Fibroblast of the aortic adventitia (primary cell): ENCODE measurements around the gene ACKR3. TPM values are rescaled to one million over a fixed set of nuclear protein-coding genes. Genes with fewer than 3 reads are reported as not detected.

Experiments
- DNase-seq: peaks from one replicate; pipeline ENCODE4 v3.0.0-alpha.2; 2010; ENCODE audit warnings: low read depth
- H3K4me3 ChIP-seq: 2 replicates; pipeline ENCODE4 v1.5.1; 2011; ENCODE audit warnings: low read depth, mild to moderate bottlenecking, control low read depth, low read length, moderate library complexity
- total RNA-seq: library from RNA; depleted of rRNA; stranded (reverse); fragments of >200 nt; gene quantifications from 2 replicates; pipeline ENCODE4 v1.2.3, GENCODE V29; 2012; ENCODE audit warnings: low replicate concordance
- TF ChIP-seq, protein P1 (sequence below): IDR thresholded peaks from 2 replicates; pipeline ENCODE4 v1.5.1; 2011; ENCODE audit warnings: mild to moderate bottlenecking, low read length, control low read depth, inconsistent platforms; ENCODE audit not compliant: insufficient read depth

Gene ACKR3
- total RNA-seq = 0.72 and 2.0 TPM in 2 replicates

DNA sequence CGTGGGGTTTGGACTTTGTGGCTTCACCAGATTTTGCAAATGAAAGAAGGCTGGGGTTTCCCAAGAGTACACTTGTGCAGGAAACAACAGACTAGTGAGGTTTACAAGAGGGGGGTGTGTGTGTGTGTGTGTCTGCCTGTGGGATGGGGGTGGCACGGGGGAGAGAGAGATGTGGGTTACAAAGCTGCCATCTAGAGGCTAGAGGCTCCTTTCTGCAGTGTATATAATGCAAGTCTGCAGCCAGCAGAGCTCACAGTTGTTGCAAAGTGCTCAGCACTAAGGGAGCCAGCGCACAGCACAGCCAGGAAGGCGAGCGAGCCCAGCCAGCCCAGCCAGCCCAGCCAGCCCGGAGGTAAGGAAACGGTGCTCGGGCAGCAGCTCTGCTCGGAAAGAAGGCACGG is at the start of gene ACKR3:
TSS of gene ACKR3 (plus strand) at position 253 of the 401 bp plus-strand sequence. CDS start 10,641 bp downstream, outside the sequence.
- DNase-seq = peak; percentile 93
- TF ChIP-seq, protein P1, sequence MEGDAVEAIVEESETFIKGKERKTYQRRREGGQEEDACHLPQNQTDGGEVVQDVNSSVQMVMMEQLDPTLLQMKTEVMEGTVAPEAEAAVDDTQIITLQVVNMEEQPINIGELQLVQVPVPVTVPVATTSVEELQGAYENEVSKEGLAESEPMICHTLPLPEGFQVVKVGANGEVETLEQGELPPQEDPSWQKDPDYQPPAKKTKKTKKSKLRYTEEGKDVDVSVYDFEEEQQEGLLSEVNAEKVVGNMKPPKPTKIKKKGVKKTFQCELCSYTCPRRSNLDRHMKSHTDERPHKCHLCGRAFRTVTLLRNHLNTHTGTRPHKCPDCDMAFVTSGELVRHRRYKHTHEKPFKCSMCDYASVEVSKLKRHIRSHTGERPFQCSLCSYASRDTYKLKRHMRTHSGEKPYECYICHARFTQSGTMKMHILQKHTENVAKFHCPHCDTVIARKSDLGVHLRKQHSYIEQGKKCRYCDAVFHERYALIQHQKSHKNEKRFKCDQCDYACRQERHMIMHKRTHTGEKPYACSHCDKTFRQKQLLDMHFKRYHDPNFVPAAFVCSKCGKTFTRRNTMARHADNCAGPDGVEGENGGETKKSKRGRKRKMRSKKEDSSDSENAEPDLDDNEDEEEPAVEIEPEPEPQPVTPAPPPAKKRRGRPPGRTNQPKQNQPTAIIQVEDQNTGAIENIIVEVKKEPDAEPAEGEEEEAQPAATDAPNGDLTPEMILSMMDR = peak; percentile 54
- peak within 1 kb of the TSS; percentile 67 for H3K4me3 ChIP-seq

DNA sequence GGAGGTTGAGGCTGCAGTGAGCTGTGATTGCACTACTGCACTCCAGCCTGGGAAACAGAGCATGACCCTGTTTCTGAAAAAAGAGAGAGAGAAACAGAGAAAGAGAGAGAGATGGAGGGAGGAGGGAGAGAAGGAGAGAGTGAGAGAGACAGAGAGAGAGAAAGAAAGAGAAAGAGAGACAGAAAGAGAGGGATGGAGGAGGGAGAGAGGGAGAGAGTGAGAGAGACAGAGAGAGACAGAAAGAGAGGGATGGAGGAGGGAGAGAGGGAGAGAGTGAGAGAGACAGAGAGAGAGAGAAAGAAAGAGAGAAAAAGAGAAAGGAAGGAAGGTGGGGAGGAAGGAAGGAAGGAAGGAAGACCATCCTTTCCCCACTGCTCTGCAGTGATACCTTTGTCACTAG is 48.1 kb upstream of the ACKR3 start:
- TF ChIP-seq, protein P1 = no peak
- no peak for DNase-seq
- no peak overlapping the region for H3K4me3 ChIP-seq

DNA sequence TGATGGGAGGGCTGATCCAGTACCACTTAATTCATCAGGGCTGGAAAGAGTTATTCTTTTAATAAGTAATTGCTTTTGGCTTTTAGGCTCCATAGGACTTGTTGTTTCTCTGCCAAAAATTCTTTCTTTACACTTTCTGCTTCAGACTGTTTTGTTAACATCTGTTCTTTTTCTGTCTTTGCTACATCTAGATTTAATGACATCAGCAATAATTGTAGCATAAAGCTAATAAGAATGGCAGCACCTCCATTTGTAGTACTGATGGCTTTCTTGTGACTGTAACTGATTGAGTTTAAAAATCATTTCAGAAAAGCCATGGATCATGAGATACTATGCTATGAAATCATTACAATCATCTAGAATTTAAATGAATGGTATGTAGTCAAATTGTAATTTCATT is 46.4 kb upstream of the ACKR3 start:
- no peak overlapping the region for H3K4me3 ChIP-seq
- no peak for DNase-seq
- TF ChIP-seq, protein P1 = no peak

DNA sequence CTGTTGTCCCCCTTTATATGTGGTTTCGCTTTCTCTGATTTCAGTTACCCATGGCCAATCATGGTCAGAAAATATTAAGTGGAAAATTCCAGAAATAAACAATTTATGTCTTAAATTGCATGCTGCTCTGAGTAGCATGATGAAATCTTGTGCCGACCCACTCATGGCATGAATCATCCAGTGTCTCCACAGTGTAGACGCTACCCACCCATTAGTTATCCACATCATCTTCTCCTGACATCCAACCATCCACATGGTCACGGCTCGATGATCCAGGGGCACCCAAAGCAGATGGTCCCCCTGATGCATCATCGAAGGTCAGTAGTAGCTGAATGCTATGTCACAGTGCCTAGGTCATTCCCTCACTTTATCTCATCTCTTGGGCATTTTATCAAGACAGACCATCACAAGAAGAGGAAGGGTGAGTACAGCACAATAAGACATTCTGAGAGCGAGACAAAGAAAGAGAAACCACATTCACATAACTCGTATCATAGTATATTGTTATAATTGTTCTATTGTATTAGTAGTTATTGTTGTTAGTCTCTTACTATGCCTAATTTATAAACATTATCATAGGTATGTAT is 44.1 kb upstream of the ACKR3 start:
- DNase-seq = no peak
- TF ChIP-seq, protein P1 = no peak
- H3K4me3 ChIP-seq = no peak overlapping the region

DNA sequence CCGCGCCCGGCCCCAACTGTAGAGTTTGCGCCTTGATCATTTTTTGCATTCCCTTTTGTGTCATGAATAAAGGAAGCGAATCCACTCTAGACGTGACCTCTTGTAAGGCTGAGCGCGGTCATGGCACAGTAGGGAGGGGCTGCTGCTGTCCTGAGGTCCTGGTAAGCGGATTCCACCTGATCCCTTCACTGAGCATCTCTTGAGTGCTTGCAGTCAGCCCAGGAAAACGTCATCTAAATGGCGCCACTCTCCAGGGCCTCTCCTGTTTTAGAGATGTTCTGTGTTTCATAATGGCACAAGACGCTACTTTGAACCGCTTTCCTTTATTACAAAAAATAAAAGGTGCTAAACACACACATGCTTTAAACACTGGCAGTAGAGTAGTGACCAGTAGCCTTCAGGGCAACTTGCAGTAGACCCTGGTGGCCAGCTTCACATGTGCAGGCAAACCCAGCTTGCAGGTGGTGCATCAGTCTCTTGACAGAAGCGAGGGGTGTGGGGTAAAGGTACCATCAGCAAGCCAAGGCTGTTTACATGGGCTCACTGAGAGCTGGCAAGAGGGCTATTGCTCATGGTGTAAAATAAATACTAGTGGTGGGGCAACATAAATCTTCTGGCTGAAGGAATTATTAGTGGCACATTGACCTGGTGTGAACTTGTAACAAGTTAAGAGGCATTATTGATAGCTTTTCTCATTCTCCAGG is 43.0 kb upstream of the ACKR3 start:
- DNase-seq = no peak
- TF ChIP-seq, protein P1 = no peak
- H3K4me3 ChIP-seq = no peak overlapping the region

DNA sequence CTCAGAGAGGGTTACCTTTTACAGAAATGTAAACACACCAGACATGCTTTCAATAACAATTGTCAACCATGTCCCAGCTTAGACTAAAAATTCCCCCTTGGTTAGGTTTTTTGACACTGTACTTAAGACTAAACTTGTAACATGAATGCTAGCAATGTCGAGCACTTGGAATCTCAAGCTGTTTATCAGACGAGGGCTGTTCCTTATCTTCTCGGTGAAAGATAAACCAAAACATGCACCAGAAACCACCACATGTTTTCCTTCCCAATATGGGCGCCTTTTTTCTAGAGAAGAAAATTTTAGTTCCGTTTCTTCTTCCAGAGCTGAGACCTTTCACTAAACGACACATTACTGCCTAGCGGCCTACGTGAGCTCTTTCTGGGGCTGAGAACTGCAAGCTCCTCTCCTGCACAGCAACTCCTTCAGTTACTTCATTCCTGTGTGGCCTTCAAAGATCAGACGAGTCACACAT is 42.4 kb upstream of the ACKR3 start:
- DNase-seq = no peak
- TF ChIP-seq, protein P1 = no peak
- no peak overlapping the region for H3K4me3 ChIP-seq
